K562 (cell line): Measurements from ENCODE around the gene KEL. TPM values are rescaled to one million over a fixed set of nuclear protein-coding genes. Genes with fewer than 3 reads are reported as not detected.

ENCODE experiments used
- CBFA2T3 ChIP-seq: fragments of 450-650 bp; IDR thresholded peaks from 2 replicates; pipeline ENCODE4 v1.6.1; 2017
- CCAR2 ChIP-seq: fragments of 200-400 bp; formaldehyde crosslinking; IDR thresholded peaks from 2 replicates; pipeline ENCODE4 v1.6.1; 2017; ENCODE audit warnings: mild to moderate bottlenecking, low read depth, low read length
- CREBBP ChIP-seq: IDR thresholded peaks from one replicate; pipeline ENCODE4 v1.6.1; 2012; ENCODE audit warnings: low read depth, mild to moderate bottlenecking, control low read depth, inconsistent platforms, low read length
- DACH1 ChIP-seq: fragments of 450-650 bp; IDR thresholded peaks from 2 replicates; pipeline ENCODE4 v1.6.1; 2018; ENCODE audit not compliant: partially characterized antibody
- HNRNPL ChIP-seq: fragments of 200-400 bp; formaldehyde crosslinking; IDR thresholded peaks from 2 replicates; pipeline ENCODE4 v1.6.1; 2017; ENCODE audit warnings: low read depth, mild to moderate bottlenecking, low read length
- HNRNPLL ChIP-seq: fragments of 200-400 bp; formaldehyde crosslinking; IDR thresholded peaks from 2 replicates; pipeline ENCODE4 v1.6.1; 2017; ENCODE audit warnings: low read length, low read depth, mild to moderate bottlenecking; ENCODE audit not compliant: poor library complexity, severe bottlenecking
- KLF1 ChIP-seq: fragments of 450-650 bp; IDR thresholded peaks from 2 replicates; pipeline ENCODE4 v1.6.1; 2016; ENCODE audit warnings: missing genetic modification characterization, missing compliant biosample characterization
- MED1 ChIP-seq: sonication (generic); formaldehyde crosslinking; IDR thresholded peaks from 2 replicates; pipeline ENCODE4 v1.8.1; 2023; ENCODE audit warnings: missing genetic modification reagents, borderline replicate concordance
- OTX1 ChIP-seq: fragments of 450-650 bp; formaldehyde crosslinking; IDR thresholded peaks from 2 replicates; pipeline ENCODE4 v1.4.0; 2022; ENCODE audit warnings: mild to moderate bottlenecking
- RBM39 ChIP-seq: fragments of 200-400 bp; formaldehyde crosslinking; optimal IDR thresholded peaks from 2 replicates; pipeline ENCODE3; 2018; ENCODE audit warnings: low read depth, low read length
- SP2 ChIP-seq: IDR thresholded peaks from 2 replicates; pipeline ENCODE4 v1.6.1; 2011; ENCODE audit warnings: mild to moderate bottlenecking, low read depth, low read length, moderate library complexity; ENCODE audit not compliant: poor library complexity, severe bottlenecking; ENCODE audit errors: extremely low read depth
- STAT5A ChIP-seq: IDR thresholded peaks from 2 replicates; pipeline ENCODE4 v1.6.1; 2012; ENCODE audit warnings: low read length, inconsistent platforms, borderline replicate concordance
- STAT6 ChIP-seq: sonication (generic); formaldehyde crosslinking; IDR thresholded peaks from 2 replicates; pipeline ENCODE4 v1.8.1; 2023; ENCODE audit warnings: mild to moderate bottlenecking, missing genetic modification reagents
- ZC3H11A ChIP-seq: IDR thresholded peaks from 2 replicates; pipeline ENCODE4 v1.6.1; 2012; ENCODE audit warnings: low read depth, low read length, improper control_type of control experiment
- ZNF121 ChIP-seq: sonication (generic); formaldehyde crosslinking; conservative IDR thresholded peaks from 2 replicates; pipeline ENCODE4 v1.8.0; 2022; ENCODE audit warnings: missing genetic modification reagents
- ZNF717 ChIP-seq: fragments of 250-450 bp; sonication (Bioruptor Pico); IDR thresholded peaks from 2 replicates; pipeline ENCODE4 v1.5.0; 2021
- polyA plus RNA-seq, 8 experiments: library from polyadenylated mRNA; depleted of rRNA in 4 of 8; stranded (reverse) in 5 of 8; unstranded in 3 of 8; fragments of >200 nt; fragmentation: Nextera tagmentation in 2 of 8; fragmentation: Illumina TruSeq in 1 of 8; extraction: Ambion mirVana in 2 of 8; extraction: Trizol in 1 of 8; gene quantifications; 2 replicates each; pipeline versions ENCODE4 v1.2.1 to v1.2.3, GENCODE V29; 2011 to 2014; ENCODE audit warnings: inconsistent platforms in 1 of 8, missing spikeins in 1 of 8
- total RNA-seq, 7 experiments: library from RNA; depleted of rRNA in 6 of 7; stranded (reverse); fragments of >200 nt in 6 of 7; fragmentation: Illumina TruSeq in 2 of 7; extraction: Trizol in 2 of 7; gene quantifications; 2 replicates each; pipeline versions ENCODE4 v1.2.1 to v1.2.3, GENCODE V29; 2011 to 2021; ENCODE audit warnings: low replicate concordance in 1 of 7
- TF ChIP-seq, protein P1 (sequence below): fragments of 250-450 bp; sonication (Bioruptor Pico); IDR thresholded peaks from 2 replicates; pipeline ENCODE4 v1.4.0; 2020; ENCODE audit warnings: mild to moderate bottlenecking, moderate library complexity
- TF ChIP-seq, protein P2 (sequence below): IDR thresholded peaks from 2 replicates; pipeline ENCODE4 v1.6.1; 2016; ENCODE audit warnings: missing genetic modification characterization, missing compliant biosample characterization
- TF ChIP-seq, protein P3 (sequence below): sonication (generic); formaldehyde crosslinking; IDR thresholded peaks from 2 replicates; pipeline ENCODE4 v1.8.0; 2023; ENCODE audit warnings: mild to moderate bottlenecking, missing genetic modification reagents

KEL gene
- total and polyA plus RNA-seq, 9 of the 15 experiments (the other 6 are each of a cell fraction or from before 2014, with no cell fraction given) = 9.0 to 47.4 (median 22.2) TPM

GRCh38 chr7:142964502-142965246 is 2.5 kb upstream of the KEL start (continued):
- TF ChIP-seq, protein P1, sequence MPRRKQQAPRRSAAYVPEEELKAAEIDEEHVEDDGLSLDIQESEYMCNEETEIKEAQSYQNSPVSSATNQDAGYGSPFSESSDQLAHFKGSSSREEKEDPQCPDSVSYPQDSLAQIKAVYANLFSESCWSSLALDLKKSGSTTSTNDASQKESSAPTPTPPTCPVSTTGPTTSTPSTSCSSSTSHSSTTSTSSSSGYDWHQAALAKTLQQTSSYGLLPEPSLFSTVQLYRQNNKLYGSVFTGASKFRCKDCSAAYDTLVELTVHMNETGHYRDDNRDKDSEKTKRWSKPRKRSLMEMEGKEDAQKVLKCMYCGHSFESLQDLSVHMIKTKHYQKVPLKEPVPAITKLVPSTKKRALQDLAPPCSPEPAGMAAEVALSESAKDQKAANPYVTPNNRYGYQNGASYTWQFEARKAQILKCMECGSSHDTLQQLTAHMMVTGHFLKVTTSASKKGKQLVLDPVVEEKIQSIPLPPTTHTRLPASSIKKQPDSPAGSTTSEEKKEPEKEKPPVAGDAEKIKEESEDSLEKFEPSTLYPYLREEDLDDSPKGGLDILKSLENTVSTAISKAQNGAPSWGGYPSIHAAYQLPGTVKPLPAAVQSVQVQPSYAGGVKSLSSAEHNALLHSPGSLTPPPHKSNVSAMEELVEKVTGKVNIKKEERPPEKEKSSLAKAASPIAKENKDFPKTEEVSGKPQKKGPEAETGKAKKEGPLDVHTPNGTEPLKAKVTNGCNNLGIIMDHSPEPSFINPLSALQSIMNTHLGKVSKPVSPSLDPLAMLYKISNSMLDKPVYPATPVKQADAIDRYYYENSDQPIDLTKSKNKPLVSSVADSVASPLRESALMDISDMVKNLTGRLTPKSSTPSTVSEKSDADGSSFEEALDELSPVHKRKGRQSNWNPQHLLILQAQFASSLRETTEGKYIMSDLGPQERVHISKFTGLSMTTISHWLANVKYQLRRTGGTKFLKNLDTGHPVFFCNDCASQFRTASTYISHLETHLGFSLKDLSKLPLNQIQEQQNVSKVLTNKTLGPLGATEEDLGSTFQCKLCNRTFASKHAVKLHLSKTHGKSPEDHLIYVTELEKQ (CRISPR knock-in tag) = no peak
- no peak for TF ChIP-seq OTX1 (CRISPR knock-in tag)
- no peak for TF ChIP-seq MED1 (CRISPR knock-in tag)
- TF ChIP-seq HNRNPL = no peak
- TF ChIP-seq CREBBP = no peak
- TF ChIP-seq STAT5A = no peak; the same call in 1 of the 2 replicates
- no peak for TF ChIP-seq ZNF121
- TF ChIP-seq ZNF717 (CRISPR knock-in tag) = no peak
- TF ChIP-seq SP2 = no peak
- TF ChIP-seq HNRNPLL = no peak
- no peak for TF ChIP-seq STAT6 (CRISPR knock-in tag)
- peak; percentile 82 for TF ChIP-seq CBFA2T3
- TF ChIP-seq DACH1 = peak; percentile 76
- TF ChIP-seq, protein P2, sequence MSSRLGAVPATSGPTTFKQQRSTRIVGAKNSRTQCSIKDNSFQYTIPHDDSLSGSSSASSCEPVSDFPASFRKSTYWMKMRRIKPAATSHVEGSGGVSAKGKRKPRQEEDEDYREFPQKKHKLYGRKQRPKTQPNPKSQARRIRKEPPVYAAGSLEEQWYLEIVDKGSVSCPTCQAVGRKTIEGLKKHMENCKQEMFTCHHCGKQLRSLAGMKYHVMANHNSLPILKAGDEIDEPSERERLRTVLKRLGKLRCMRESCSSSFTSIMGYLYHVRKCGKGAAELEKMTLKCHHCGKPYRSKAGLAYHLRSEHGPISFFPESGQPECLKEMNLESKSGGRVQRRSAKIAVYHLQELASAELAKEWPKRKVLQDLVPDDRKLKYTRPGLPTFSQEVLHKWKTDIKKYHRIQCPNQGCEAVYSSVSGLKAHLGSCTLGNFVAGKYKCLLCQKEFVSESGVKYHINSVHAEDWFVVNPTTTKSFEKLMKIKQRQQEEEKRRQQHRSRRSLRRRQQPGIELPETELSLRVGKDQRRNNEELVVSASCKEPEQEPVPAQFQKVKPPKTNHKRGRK (tag) = no peak
- TF ChIP-seq ZC3H11A = no peak
- TF ChIP-seq RBM39 = no peak
- TF ChIP-seq, protein P3, sequence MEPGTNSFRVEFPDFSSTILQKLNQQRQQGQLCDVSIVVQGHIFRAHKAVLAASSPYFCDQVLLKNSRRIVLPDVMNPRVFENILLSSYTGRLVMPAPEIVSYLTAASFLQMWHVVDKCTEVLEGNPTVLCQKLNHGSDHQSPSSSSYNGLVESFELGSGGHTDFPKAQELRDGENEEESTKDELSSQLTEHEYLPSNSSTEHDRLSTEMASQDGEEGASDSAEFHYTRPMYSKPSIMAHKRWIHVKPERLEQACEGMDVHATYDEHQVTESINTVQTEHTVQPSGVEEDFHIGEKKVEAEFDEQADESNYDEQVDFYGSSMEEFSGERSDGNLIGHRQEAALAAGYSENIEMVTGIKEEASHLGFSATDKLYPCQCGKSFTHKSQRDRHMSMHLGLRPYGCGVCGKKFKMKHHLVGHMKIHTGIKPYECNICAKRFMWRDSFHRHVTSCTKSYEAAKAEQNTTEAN (CRISPR knock-in tag) = no peak
- TF ChIP-seq CCAR2 = no peak
- no peak for TF ChIP-seq KLF1 (tag)
